K562 (cell line): ENCODE results near the gene TRPC5OS. TPM values are rescaled to one million over a fixed set of nuclear protein-coding genes. Genes with fewer than 3 reads are reported as not detected.

ENCODE experiments used
- polyA plus RNA-seq, 8 experiments: library from polyadenylated mRNA; depleted of rRNA in 4 of 8; stranded (reverse) in 5 of 8; unstranded in 3 of 8; fragments of >200 nt; fragmentation: Nextera tagmentation in 2 of 8; fragmentation: Illumina TruSeq in 1 of 8; extraction: Ambion mirVana in 2 of 8; extraction: Trizol in 1 of 8; gene quantifications; 2 replicates each; pipeline versions ENCODE4 v1.2.1 to v1.2.3, GENCODE V29; 2011 to 2014; ENCODE audit warnings: inconsistent platforms in 1 of 8, missing spikeins in 1 of 8
- total RNA-seq, 7 experiments: library from RNA; depleted of rRNA in 6 of 7; stranded (reverse); fragments of >200 nt in 6 of 7; fragmentation: Illumina TruSeq in 2 of 7; extraction: Trizol in 2 of 7; gene quantifications; 2 replicates each; pipeline versions ENCODE4 v1.2.1 to v1.2.3, GENCODE V29; 2011 to 2021; ENCODE audit warnings: low replicate concordance in 1 of 7

Gene TRPC5OS
- total and polyA plus RNA-seq, 9 of the 15 experiments (the other 6 are each of a cell fraction or from before 2014, with no cell fraction given), result not detected

Other genes starting within 250 kb of the TRPC5OS start
- 53.6 and 57.7 TPM in 2 replicates for gene ALG13, start 195.0 kb upstream of the TRPC5OS start, total RNA-seq (2014; rRNA removed)
- gene ALG13, start 195.0 kb upstream of the TRPC5OS start, total RNA-seq (2014; rRNA removed; fragmentation: Illumina TruSeq; extraction: Trizol), result 56.3 and 65.0 TPM in 2 replicates
- 58.0 and 65.0 TPM in 2 replicates for gene ALG13, start 195.0 kb upstream of the TRPC5OS start, total RNA-seq (2015; rRNA removed; fragmentation: Illumina TruSeq; extraction: Trizol)
- 40.3 and 45.7 TPM in 2 replicates for gene ALG13, start 195.0 kb upstream of the TRPC5OS start, total RNA-seq (2021)
- 110 and 111 TPM in 2 replicates for gene ALG13, start 195.0 kb upstream of the TRPC5OS start, polyA plus RNA-seq (2011; rRNA removed)
- 83.6 and 117 TPM in 2 replicates for gene ALG13, start 195.0 kb upstream of the TRPC5OS start, polyA plus RNA-seq (2014; fragmentation: Illumina TruSeq; extraction: Trizol)
- gene ALG13, start 195.0 kb upstream of the TRPC5OS start, polyA plus RNA-seq (2014; fragmentation: Nextera tagmentation; extraction: Ambion mirVana), result 10 to 100 TPM; 68.2 to 88.4 TPM
- gene ALG13, start 195.0 kb upstream of the TRPC5OS start, polyA plus RNA-seq (2014; rRNA removed), result 70.2 and 91.7 TPM in 2 replicates
- not detected in 2 replicates for gene TRPC5, start 206.6 kb downstream of the TRPC5OS start, total RNA-seq (2014; rRNA removed)
- not detected in 2 replicates for gene TRPC5, start 206.6 kb downstream of the TRPC5OS start, total RNA-seq (2014; rRNA removed; fragmentation: Illumina TruSeq; extraction: Trizol)
- gene TRPC5, start 206.6 kb downstream of the TRPC5OS start, total RNA-seq (2015; rRNA removed; fragmentation: Illumina TruSeq; extraction: Trizol), result not detected in 2 replicates
- gene TRPC5, start 206.6 kb downstream of the TRPC5OS start, total RNA-seq (2021), result not detected in 2 replicates
- gene TRPC5, start 206.6 kb downstream of the TRPC5OS start, polyA plus RNA-seq (2011; rRNA removed), result not detected in 2 replicates
- gene TRPC5, start 206.6 kb downstream of the TRPC5OS start, polyA plus RNA-seq (2014; fragmentation: Illumina TruSeq; extraction: Trizol), result not detected in 2 replicates
- not detected for gene TRPC5, start 206.6 kb downstream of the TRPC5OS start, polyA plus RNA-seq (2014; fragmentation: Nextera tagmentation; extraction: Ambion mirVana)
- gene TRPC5, start 206.6 kb downstream of the TRPC5OS start, polyA plus RNA-seq (2014; rRNA removed), result not detected in 2 replicates
- not detected in 2 replicates for gene RTL4, start 206.8 kb downstream of the TRPC5OS start, total RNA-seq (2014; rRNA removed)
- gene RTL4, start 206.8 kb downstream of the TRPC5OS start, total RNA-seq (2014; rRNA removed; fragmentation: Illumina TruSeq; extraction: Trizol), result not detected in 2 replicates
- not detected in 2 replicates for gene RTL4, start 206.8 kb downstream of the TRPC5OS start, total RNA-seq (2015; rRNA removed; fragmentation: Illumina TruSeq; extraction: Trizol)
- not detected in 2 replicates for gene RTL4, start 206.8 kb downstream of the TRPC5OS start, total RNA-seq (2021)
- not detected in 2 replicates for gene RTL4, start 206.8 kb downstream of the TRPC5OS start, polyA plus RNA-seq (2011; rRNA removed)
- gene RTL4, start 206.8 kb downstream of the TRPC5OS start, polyA plus RNA-seq (2014; fragmentation: Illumina TruSeq; extraction: Trizol), result not detected in 2 replicates
- not detected for gene RTL4, start 206.8 kb downstream of the TRPC5OS start, polyA plus RNA-seq (2014; fragmentation: Nextera tagmentation; extraction: Ambion mirVana)
- not detected in 2 replicates for gene RTL4, start 206.8 kb downstream of the TRPC5OS start, polyA plus RNA-seq (2014; rRNA removed)